ENCODE measurements around the gene FAIM2.

DNA sequence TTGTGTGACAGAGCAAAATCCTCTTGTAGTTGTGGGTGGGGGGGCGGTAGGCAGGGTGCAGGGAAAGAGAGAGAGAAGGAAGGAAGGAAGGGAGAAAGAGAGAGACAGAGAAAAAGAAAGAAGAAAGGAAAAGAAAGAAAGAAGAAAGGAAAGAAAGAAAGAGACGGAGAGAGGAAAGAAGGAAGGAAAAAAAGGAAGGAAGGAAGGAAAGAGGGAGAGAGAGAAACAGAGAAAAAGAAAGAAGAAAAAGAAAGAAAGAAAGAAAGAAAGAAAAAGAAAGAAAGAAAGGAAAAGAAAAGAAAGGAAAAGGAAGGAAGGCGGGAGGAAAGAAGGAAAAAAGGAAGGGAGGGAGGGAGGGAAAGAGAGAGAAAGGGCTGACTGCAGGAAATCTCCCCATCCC is 17.6 kb upstream of the FAIM2 start:
- TF ChIP-seq CHD2 (IDR thresholded peaks at IDR 0.05; ENCODE audit: low read length, partially characterized antibody): no peak
- no peak for TF ChIP-seq POLR2A (IDR thresholded peaks at IDR 0.05; ENCODE audit: low read length)
- TF ChIP-seq ZFP36 (IDR thresholded peaks at IDR 0.05; ENCODE audit: borderline replicate concordance, partially characterized antibody): no peak
- no peak for TF ChIP-seq HOXA7 (CRISPR knock-in tag; IDR thresholded peaks at IDR 0.05)
- no peak for TF ChIP-seq BHLHE40 (IDR thresholded peaks at IDR 0.05; ENCODE audit: low read depth, low read length)
- TF ChIP-seq, protein P1, sequence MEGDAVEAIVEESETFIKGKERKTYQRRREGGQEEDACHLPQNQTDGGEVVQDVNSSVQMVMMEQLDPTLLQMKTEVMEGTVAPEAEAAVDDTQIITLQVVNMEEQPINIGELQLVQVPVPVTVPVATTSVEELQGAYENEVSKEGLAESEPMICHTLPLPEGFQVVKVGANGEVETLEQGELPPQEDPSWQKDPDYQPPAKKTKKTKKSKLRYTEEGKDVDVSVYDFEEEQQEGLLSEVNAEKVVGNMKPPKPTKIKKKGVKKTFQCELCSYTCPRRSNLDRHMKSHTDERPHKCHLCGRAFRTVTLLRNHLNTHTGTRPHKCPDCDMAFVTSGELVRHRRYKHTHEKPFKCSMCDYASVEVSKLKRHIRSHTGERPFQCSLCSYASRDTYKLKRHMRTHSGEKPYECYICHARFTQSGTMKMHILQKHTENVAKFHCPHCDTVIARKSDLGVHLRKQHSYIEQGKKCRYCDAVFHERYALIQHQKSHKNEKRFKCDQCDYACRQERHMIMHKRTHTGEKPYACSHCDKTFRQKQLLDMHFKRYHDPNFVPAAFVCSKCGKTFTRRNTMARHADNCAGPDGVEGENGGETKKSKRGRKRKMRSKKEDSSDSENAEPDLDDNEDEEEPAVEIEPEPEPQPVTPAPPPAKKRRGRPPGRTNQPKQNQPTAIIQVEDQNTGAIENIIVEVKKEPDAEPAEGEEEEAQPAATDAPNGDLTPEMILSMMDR (IDR thresholded peaks at IDR 0.05): no peak
- TF ChIP-seq MAFK (IDR thresholded peaks at IDR 0.05; ENCODE audit: partially characterized antibody): no peak
- TF ChIP-seq RCOR1 (IDR thresholded peaks at IDR 0.05; ENCODE audit: low read depth, low read length): no peak
- no peak for TF ChIP-seq CEBPB (IDR thresholded peaks at IDR 0.05)
- TF ChIP-seq RFX5 (IDR thresholded peaks at IDR 0.05): no peak
- no peak for TF ChIP-seq SREBF2 (IDR thresholded peaks at IDR 0.05)

Data from A549 (cell line).